CD4-positive, alpha-beta memory T cell (primary cell): Measurements from ENCODE around the gene S100A10. TPM values are rescaled to one million over a fixed set of nuclear protein-coding genes. Genes with fewer than 3 reads are reported as not detected.

ENCODE experiments used
- CTCF ChIA-PET: fragments of 350-600 bp; sonication (Branson Sonifier 250); formaldehyde crosslinking; loops from one replicate; lab custom pipeline; 2021; ENCODE audit warnings: inconsistent platforms; ENCODE audit not compliant: partially characterized antibody; lab: Charles Lee
- POLR2A ChIA-PET: fragments of 350-600 bp; sonication (Branson Sonifier 250); formaldehyde crosslinking; loops from one replicate; lab custom pipeline; 2021; ENCODE audit not compliant: partially characterized antibody; lab: Charles Lee
- DNase-seq, 5 donors: peaks; one replicate each; pipeline versions ENCODE4 v3.0.0 to v3.0.0-alpha.2; 2020 to 2022; ENCODE audit warnings: mixed read lengths in 1 of 5
- H3K27ac ChIP-seq: one replicate; pipeline ENCODE4 v1.7.0; 2013; ENCODE audit warnings: low read depth, low read length
- H3K27me3 ChIP-seq: 2 replicates; pipeline ENCODE4 v1.7.0; 2013; ENCODE audit warnings: mild to moderate bottlenecking, low read length, moderate library complexity; ENCODE audit not compliant: insufficient read depth
- H3K36me3 ChIP-seq: 2 replicates; pipeline ENCODE4 v1.7.0; 2013; ENCODE audit warnings: mild to moderate bottlenecking, low read length, moderate library complexity; ENCODE audit not compliant: insufficient read depth
- H3K4me1 ChIP-seq: 2 replicates; pipeline ENCODE4 v1.7.0; 2013; ENCODE audit warnings: mild to moderate bottlenecking, low read length, moderate library complexity; ENCODE audit not compliant: insufficient read depth
- H3K4me3 ChIP-seq, 2 donors: one replicate each; pipeline ENCODE4 v1.7.0; 2013; ENCODE audit warnings: low read length in 2 of 2, mild to moderate bottlenecking in 1 of 2
- H3K9me3 ChIP-seq, 2 donors: one replicate each; pipeline ENCODE4 v1.7.0; 2013; ENCODE audit warnings: low read length in 2 of 2, control low read depth in 1 of 2; ENCODE audit not compliant: control insufficient read depth in 1 of 2
- H3K27ac Mint-ChIP-seq, 7 donors: one replicate each; pipeline ENCODE4 v1.8.0; 2020 to 2021; ENCODE audit warnings: mixed read lengths in 7 of 7, mild to moderate bottlenecking in 6 of 7, inconsistent platforms in 3 of 7, moderate library complexity in 3 of 7
- H3K27me3 Mint-ChIP-seq, 2 donors: one replicate each; pipeline ENCODE4 v1.8.0; 2020 to 2021; ENCODE audit warnings: mixed read lengths in 2 of 2
- H3K36me3 Mint-ChIP-seq, 2 donors: one replicate each; pipeline ENCODE4 v1.8.0; 2020 to 2021; ENCODE audit warnings: mixed read lengths in 2 of 2, inconsistent platforms in 1 of 2, mild to moderate bottlenecking in 1 of 2
- H3K4me1 Mint-ChIP-seq, 4 donors: one replicate each; pipeline ENCODE4 v1.8.0; 2020 to 2021; ENCODE audit warnings: mixed read lengths in 4 of 4, mild to moderate bottlenecking in 1 of 4
- H3K4me3 Mint-ChIP-seq, 8 donors: one replicate each; pipeline ENCODE4 v1.8.0; 2020 to 2021; ENCODE audit warnings: mixed read lengths in 8 of 8, mild to moderate bottlenecking in 7 of 8, moderate library complexity in 6 of 8, inconsistent platforms in 3 of 8
- H3K9me3 Mint-ChIP-seq, 8 donors: one replicate each; pipeline ENCODE4 v1.8.0; 2020 to 2021; ENCODE audit warnings: mixed read lengths in 8 of 8, mild to moderate bottlenecking in 5 of 8, inconsistent platforms in 3 of 8, moderate library complexity in 1 of 8
- intact Hi-C: fragments of 100-400 bp; cut with micrococcal nuclease; formaldehyde crosslinking; loops from one replicate; pipeline ENCODE4 v1.15.1; 2023
- polyA plus RNA-seq, 2 donors: library from polyadenylated mRNA; unstranded; fragments of 300-500 nt; fragmentation: Illumina TruSeq; gene quantifications; one replicate each; pipeline ENCODE4 v1.2.3, GENCODE V29; 2021
- total RNA-seq, 2 experiments: library from RNA; stranded (reverse); gene quantifications; one replicate each; pipeline ENCODE4 v1.2.3, GENCODE V29; 2021

The S100A10 gene
- total and polyA plus RNA-seq, 4 experiments from 2014 or later: 218 to 1,427 (median 543) TPM

- Histone ChIP-seq H3K27ac (no peak overlapping the region), H3K4me3 (no peak overlapping the region), H3K36me3 (no peaks in the 10 kb centered on the region), H3K9me3 (no peaks in the 10 kb centered on the region), H3K4me1 (peaks cover 4% of the 10 kb centered on the region), H3K27me3 (no peaks in the 10 kb centered on the region)
- Mint-ChIP-seq H3K9me3 (no peaks in the 10 kb centered on the region), H3K36me3 (no peaks in the 10 kb centered on the region), H3K27ac (no peak overlapping the region), H3K4me1 (peaks cover 5 to 12% (median 8%) of the 10 kb centered on the region in 4 donors), H3K4me3 (no peak overlapping the region), H3K27me3 (peaks cover 0 to 3% of the 10 kb centered on the region in 2 donors)
- ChIA-PET POLR2A (no interaction called here), CTCF (interaction anchor here (1.0 to 1.5 kb wide), 2 partner anchors 9 to 55 kb away, joined by 3 to 4 read pairs; no protein-coding TSS in a partner anchor)
- DNase-seq: no peak
- intact Hi-C loops: no loop called here
These were observed 34.7 kb downstream of the S100A10 start for GRCh38 chr1:151958959-151959358.

GRCh38 chr1:151956957-151957497, 36.6 kb downstream of the S100A10 start:
- no peaks in the 10 kb centered on the region for H3K27me3 Mint-ChIP-seq
- CTCF ChIA-PET: interaction anchor here (0.6 kb wide), 1 partner anchor 39 kb away, joined by 3 read pairs; no protein-coding TSS in a partner anchor
- Histone ChIP-seq H3K9me3 (no peaks in the 10 kb centered on the region), H3K4me1 (peaks cover 4% of the 10 kb centered on the region), H3K27ac (no peak overlapping the region), H3K27me3 (no peaks in the 10 kb centered on the region), H3K36me3 (no peaks in the 10 kb centered on the region), H3K4me3 (no peak overlapping the region)
- H3K4me1 Mint-ChIP-seq: peaks cover 5 to 9% (median 7%) of the 10 kb centered on the region in 4 donors
- H3K9me3 Mint-ChIP-seq: no peaks in the 10 kb centered on the region
- no peak overlapping the region for H3K27ac Mint-ChIP-seq
- intact Hi-C loops: no loop called here
- no peaks in the 10 kb centered on the region for H3K36me3 Mint-ChIP-seq
- no peak overlapping the region for H3K4me3 Mint-ChIP-seq
- no peak for DNase-seq
- POLR2A ChIA-PET: no interaction called here

GRCh38 chr1:151953409-151954094, 40.1 kb downstream of the S100A10 start:
- no peak overlapping the region for H3K27ac Mint-ChIP-seq
- POLR2A ChIA-PET: no interaction called here
- CTCF ChIA-PET: interaction anchor here (0.8 to 1.7 kb wide), 7 partner anchors 12 to 48 kb away, joined by 3 to 7 read pairs (median 3); no protein-coding TSS in a partner anchor
- DNase-seq: no peak
- H3K9me3 ChIP-seq: no peaks in the 10 kb centered on the region
- H3K27ac ChIP-seq: no peak overlapping the region
- H3K4me1 ChIP-seq: no peaks in the 10 kb centered on the region
- no peaks in the 10 kb centered on the region for H3K9me3 Mint-ChIP-seq
- no peaks in the 10 kb centered on the region for H3K36me3 ChIP-seq
- no peak overlapping the region for H3K4me3 ChIP-seq
- intact Hi-C loops: no loop called here
- no peaks in the 10 kb centered on the region for H3K27me3 ChIP-seq
- H3K4me3 Mint-ChIP-seq: no peak overlapping the region
- H3K36me3 Mint-ChIP-seq: no peaks in the 10 kb centered on the region
- H3K4me1 Mint-ChIP-seq: no peaks in the 10 kb centered on the region
- no peaks in the 10 kb centered on the region for H3K27me3 Mint-ChIP-seq

GRCh38 chr1:151952811-151953210, 40.8 kb downstream of the S100A10 start:
- Mint-ChIP-seq H3K4me1 (no peaks in the 10 kb centered on the region), H3K36me3 (no peaks in the 10 kb centered on the region), H3K9me3 (no peaks in the 10 kb centered on the region), H3K27ac (no peak overlapping the region), H3K4me3 (no peak overlapping the region), H3K27me3 (no peaks in the 10 kb centered on the region)
- CTCF ChIA-PET: interaction anchor here (1.0 to 1.4 kb wide), 4 partner anchors 13 to 47 kb away, joined by 3 to 5 read pairs (median 4); no protein-coding TSS in a partner anchor
- Histone ChIP-seq H3K27ac (no peak overlapping the region), H3K4me3 (no peak overlapping the region), H3K4me1 (no peaks in the 10 kb centered on the region), H3K9me3 (no peaks in the 10 kb centered on the region), H3K27me3 (no peaks in the 10 kb centered on the region), H3K36me3 (no peaks in the 10 kb centered on the region)
- DNase-seq: no peak
- POLR2A ChIA-PET: no interaction called here
- intact Hi-C loops: no loop called here

- POLR2A ChIA-PET: interaction anchor here (2.1 to 2.4 kb wide), 2 partner anchors 44 to 51 kb away, joined by 4 to 11 read pairs; partner anchors contain the start of gene S100A10
- Histone ChIP-seq H3K36me3 (no peaks in the 10 kb centered on the region), H3K9me3 (no peaks in the 10 kb centered on the region), H3K4me3 (no peak overlapping the region), H3K27me3 (no peaks in the 10 kb centered on the region), H3K4me1 (peaks cover 26% of the 10 kb centered on the region), H3K27ac (no peak overlapping the region)
- H3K9me3 Mint-ChIP-seq: no peaks in the 10 kb centered on the region
- no peaks in the 10 kb centered on the region for H3K36me3 Mint-ChIP-seq
- H3K27ac Mint-ChIP-seq: peak overlapping the region in 2 of 7 donors; percentile 50 to 84
- peaks cover 24 to 26% (median 25%) of the 10 kb centered on the region in 4 donors for H3K4me1 Mint-ChIP-seq
- intact Hi-C loops: no loop called here
- H3K4me3 Mint-ChIP-seq: no peak overlapping the region
- CTCF ChIA-PET: interaction anchor here (1.1 to 3.4 kb wide), 5 partner anchors 10 to 23 kb away, joined by 3 to 14 read pairs (median 4); no protein-coding TSS in a partner anchor
- H3K27me3 Mint-ChIP-seq: no peaks in the 10 kb centered on the region
- no peak for DNase-seq
These were observed 44.1 kb downstream of the S100A10 start for GRCh38 chr1:151949371-151950193.

- no peaks in the 10 kb centered on the region for H3K9me3 ChIP-seq
- no peak overlapping the region for H3K4me3 Mint-ChIP-seq
- H3K27me3 ChIP-seq: no peaks in the 10 kb centered on the region
- no peaks in the 10 kb centered on the region for H3K27me3 Mint-ChIP-seq
- ChIA-PET CTCF (interaction anchor here (1.5 to 3.4 kb wide), 3 partner anchors 14 to 24 kb away, joined by 3 to 14 read pairs (median 11); no protein-coding TSS in a partner anchor), POLR2A (interaction anchor here (0.6 to 2.4 kb wide), 4 partner anchors 45 to 511 kb away, joined by 3 to 11 read pairs (median 4); partner anchors contain the start of gene S100A10)
- no peak overlapping the region for H3K27ac ChIP-seq
- no peaks in the 10 kb centered on the region for H3K36me3 Mint-ChIP-seq
- H3K36me3 ChIP-seq: no peaks in the 10 kb centered on the region
- H3K27ac Mint-ChIP-seq: peak overlapping the region in 2 of 7 donors; percentile 32 to 65
- intact Hi-C loops: no loop called here
- H3K4me1 Mint-ChIP-seq: peaks cover 31 to 34% (median 33%) of the 10 kb centered on the region in 4 donors
- DNase-seq: no peak
- H3K4me3 ChIP-seq: no peak overlapping the region
- peaks cover 37% of the 10 kb centered on the region for H3K4me1 ChIP-seq
- H3K9me3 Mint-ChIP-seq: no peaks in the 10 kb centered on the region
These were observed 45.2 kb downstream of the S100A10 start for GRCh38 chr1:151948506-151948905.
